ENCODE data around the gene DERA.
"Not testable (repeated sequence)": the region's sequence is repeated elsewhere in the genome, so short reads cannot be mapped to it uniquely, and the experiment has no call there.

Gene DERA

GRCh38 chr12:16016748-16017147, 105.6 kb downstream of the DERA start:
- DNase-seq = no peak

DNA sequence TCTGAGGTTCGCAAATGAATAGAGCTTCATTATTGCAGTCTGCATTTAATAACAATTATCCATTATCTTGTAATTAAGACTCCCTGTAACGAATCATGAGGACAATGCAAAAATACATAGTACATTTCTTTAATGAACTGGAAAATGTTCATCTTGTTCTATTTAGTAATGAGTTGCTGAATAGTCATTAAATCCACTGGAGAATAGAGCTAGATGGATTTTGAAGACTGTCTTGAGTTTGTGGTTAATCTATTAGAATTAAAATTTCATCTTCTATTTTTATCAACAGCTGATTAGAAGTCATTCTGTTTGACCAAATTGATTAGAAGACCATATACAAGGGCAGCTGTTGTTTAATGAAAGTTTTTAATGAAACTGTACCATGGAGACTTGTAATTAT, 107.2 kb downstream of the DERA start:
- no peak for DNase-seq

DNA sequence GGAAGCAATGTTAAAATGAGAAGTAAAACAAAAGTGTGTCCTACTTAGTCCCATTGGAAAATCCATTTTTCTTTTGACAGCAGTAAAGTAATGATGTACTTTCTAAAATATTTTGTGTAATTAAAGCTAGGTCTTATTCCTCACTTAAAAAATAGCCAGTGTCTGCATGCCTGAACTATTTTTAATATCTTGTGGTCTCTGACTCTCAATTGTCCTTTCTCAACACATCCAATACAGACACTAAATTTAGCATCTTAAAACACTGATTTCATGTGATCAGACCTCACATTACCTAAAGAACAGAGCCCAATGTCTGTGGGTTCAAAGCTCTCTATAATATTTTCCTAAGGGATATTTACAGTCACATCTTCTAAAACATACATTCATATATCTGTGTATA, 108.0 kb downstream of the DERA start:
- no peak for DNase-seq

DNA sequence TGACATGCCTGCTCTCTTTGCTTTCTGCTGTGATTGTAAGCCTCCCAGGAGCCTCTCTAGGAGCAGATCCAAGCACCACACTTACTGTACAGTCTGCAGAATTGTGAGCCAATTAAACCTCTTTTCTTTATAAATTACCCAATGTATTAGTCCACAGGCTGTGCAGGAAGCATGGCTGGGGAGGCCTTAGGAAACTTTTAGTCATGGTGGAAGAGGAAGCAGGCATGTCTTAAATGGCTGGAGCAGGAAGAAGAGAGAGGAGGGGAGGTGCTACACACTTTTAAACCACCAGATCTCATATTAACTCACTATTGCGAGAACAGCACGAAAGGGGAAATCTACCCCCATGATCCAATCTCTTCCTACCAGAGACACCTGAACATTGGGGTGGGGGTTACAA, 108.9 kb downstream of the DERA start:
- DNase-seq = no peak

- DNase-seq = no peak
Measured at GRCh38 chr12:16021026-16021425, 109.9 kb downstream of the DERA start.

DNA sequence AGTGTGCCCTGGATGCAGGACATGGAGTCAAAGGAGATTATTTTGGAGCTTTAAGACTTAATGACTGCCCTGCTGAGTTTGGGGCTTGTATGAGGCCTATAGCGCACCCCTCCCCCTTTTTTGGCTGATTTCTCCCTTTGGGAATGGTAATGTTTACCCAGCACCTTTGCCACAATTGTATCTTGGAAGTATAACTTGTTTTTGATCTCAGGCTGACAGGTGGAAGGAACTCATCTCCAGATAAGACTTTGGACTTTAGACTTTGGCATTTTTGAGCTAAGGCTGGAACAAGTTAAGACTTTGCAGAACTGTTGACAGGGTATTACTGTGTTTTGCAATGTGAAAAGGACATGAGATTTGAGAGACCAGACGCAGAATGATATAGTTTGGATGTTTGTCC, 110.5 kb downstream of the DERA start:
- no peak for DNase-seq

DNA sequence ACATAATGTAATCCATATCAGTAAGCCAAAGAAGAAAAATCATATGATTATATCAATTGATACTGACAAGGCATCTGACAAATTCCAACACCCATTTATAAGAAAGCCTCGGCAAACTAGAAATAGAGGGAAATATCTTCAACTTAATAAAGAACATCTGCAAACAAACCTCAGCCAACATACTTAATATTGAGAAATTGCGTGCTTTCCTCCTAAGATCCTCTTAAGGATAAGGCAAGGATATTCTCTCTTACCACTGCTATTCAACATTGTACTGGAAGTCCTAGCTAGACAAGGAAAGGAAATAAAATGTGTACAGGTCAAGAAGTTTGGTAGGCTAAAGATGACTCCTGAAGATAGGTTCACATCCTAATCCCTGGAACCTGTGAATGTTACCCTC, 115.9 kb downstream of the DERA start:
- no peak for DNase-seq

DNA sequence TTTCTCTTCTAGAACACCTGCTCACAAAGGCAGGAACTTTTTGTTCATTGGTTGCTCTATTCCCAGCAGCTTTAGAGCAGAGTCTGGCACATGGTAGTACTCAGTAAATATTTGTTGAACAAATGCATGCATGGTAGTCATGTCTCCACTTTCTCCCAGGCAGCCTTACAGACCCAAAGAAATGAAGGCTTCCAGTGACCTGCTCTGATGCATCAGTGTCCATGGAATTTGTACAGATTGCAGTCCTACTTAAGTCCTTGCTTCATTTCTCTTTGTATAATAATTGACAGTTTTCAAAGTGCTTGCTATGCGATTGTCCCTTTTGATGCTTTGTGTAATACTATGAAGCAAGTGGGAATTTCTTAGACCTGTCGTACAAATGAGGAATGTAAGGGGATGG, 119.6 kb downstream of the DERA start:
- no peak for DNase-seq

- DNase-seq = no peak
Measured at GRCh38 chr12:16034136-16034817, 123.1 kb downstream of the DERA start.

GRCh38 chr12:16036073-16036472, 124.9 kb downstream of the DERA start:
- no peak for DNase-seq

GRCh38 chr12:16037533-16037932, 126.4 kb downstream of the DERA start:
- DNase-seq = no peak

GRCh38 chr12:16043480-16043879, 132.3 kb downstream of the DERA start:
- DNase-seq = no peak

GRCh38 chr12:16046266-16046665, 135.1 kb downstream of the DERA start:
- DNase-seq = no peak

GRCh38 chr12:16048511-16048910, 137.4 kb downstream of the DERA start:
- DNase-seq = no peak

DNA sequence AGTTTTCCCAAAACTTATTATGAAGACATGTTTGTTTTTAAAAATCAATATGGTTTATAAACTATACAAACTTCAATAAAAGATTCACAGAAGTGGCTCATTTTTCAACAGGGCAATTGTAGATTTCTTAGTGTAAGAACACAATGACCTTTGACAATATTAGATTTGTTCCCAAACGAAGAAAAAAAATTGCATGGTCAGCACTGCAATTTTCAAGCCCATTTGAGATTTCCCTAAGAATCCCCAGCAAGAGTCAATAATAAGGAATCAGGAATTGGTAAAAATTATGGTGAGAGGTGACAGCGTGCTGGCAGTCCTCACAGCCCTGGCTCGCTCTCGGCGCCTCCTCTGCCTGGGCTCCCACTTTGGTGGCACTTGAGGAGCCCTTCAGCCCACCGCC, 145.8 kb downstream of the DERA start:
- no peak for DNase-seq

- not testable (repeated sequence) for DNase-seq
Measured at GRCh38 chr12:16057351-16057751, 146.2 kb downstream of the DERA start.

DNA sequence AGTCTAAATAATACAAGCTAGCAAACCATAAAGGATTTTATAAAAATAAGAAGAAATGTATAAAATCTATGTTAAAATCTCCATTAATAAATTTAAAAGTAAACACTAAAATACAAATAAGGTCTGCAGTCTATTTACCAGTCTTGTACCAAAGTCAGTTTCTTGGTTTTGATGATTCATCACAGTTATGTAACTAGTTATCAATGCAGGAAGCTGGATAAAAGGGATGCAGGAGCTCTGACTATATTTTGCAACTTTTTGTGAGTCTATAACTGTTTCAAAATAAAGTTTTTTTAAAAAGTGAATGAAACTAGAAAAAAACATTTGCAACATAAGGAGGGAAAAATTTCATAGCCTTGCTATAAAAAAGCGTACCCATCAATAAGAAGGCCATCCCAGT, 151.5 kb downstream of the DERA start:
- no peak for DNase-seq

GRCh38 chr12:16063726-16064125, 152.6 kb downstream of the DERA start:
- no peak for DNase-seq

- no peak for DNase-seq
Measured at GRCh38 chr12:16070113-16070512, 159.0 kb downstream of the DERA start.

DNA sequence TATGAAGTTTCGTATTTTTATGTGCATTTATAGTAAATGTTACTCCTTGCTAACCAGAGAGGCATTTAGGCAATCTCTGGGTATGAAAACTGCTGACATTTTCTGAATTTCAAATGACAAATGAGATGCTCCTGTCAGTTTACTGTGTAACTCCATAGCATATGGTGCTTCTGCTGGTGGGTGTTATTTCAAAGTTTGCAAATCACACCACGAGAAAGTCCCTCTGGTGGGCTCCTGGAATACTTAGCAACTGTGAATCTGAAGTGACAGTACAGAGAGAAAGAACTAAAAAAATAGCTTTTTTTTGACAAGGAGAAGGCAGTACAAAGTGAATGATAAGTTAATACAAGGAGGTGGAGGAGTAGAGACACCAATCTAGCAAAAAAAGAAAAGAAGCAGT, 161.5 kb downstream of the DERA start:
- DNase-seq = no peak

DNA sequence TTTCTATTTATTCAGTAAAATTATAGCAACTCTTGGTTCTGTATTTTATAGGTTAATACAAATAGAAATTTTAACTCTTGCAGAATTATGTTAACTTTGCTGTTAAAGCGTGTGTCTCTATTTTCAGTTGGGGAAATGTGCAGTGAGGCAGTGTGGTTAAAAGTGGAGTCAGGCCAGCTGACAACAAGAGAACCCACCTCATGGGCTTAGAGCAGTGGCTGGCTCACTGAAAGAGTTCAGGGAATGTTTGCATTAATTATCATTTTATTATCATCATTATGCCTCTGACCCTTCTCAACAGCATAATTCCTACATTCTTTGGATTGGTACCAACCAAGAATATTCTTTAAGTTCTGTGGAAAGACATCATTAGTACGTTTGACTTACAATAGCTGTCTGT, 163.8 kb downstream of the DERA start:
- no peak for DNase-seq

DNA sequence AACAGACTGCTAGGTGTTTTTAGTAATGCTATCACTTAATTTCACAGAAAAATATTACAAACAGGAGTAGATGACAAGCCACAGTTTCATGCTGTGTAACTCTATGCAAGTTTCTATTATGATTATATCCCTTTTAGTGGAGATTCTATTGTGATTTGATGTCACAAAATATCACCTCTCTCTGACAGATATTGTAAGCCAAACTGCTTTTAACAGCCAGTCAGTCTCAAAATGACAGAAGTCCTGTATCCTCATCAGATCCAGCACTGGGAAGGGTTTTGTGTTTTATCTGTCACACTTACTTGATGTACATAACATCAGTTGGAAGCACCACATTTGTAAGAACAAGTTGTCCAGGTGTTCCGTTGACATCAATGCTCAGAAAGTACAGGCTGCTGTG, 164.8 kb downstream of the DERA start:
- DNase-seq = no peak

DNA sequence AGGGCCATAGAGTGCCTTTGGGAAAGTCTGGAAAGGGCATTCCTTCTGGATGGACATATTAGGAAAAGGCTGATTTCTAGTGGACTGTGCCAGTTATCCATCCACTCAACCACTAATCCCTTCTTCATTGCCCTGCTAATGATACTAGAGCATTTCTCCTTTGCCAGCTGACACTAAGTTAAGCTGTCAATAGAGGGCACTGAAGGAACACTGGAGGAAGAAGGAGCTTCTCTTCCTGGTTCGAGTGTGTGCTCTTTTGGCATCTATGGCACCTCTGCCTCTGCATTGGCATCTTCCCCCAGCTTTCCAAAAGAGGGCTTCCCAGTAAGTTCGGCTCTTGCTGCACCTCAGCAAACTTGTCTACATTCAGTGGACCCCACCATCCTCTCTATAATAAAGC, 165.4 kb downstream of the DERA start:
- DNase-seq = no peak

DNA sequence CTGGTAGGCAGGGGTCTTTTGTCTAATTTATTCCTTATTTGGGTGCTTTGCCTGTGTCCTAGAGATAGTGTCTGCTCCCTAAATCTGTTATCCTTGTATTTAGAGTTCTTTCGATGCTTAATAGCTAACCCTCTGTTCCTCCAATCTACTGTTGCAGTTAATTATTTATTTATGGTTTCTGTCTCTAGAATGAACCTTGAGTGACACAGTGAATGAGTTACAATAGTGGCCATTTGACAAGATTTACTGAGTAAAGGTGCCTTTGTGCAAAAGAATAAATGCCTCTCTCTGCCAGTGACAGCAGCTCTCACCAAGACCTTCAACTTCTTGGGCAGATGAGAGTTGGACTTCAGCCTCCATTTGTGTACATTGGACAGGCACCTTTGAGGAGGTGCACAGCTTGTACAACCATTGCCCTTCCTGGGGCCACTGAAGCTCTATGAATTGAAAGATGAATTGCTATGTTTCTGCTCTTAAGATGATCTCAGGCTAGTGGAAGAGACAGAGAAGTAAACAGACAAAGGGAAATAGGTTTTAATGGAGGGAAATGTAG, 165.9 kb downstream of the DERA start:
- DNase-seq = no peak

- DNase-seq = no peak
Measured at GRCh38 chr12:16086462-16086861, 175.3 kb downstream of the DERA start.

Data from activated gamma-delta T cell (primary cell).